CD1c-positive myeloid dendritic cell (primary cell): ENCODE measurements around the gene UPF2.
"Not testable (repeated sequence)": the region's sequence is repeated elsewhere in the genome, so short reads cannot be mapped to it uniquely, and the experiment has no call there.

Source experiments
- DNase-seq: peaks from one replicate; pipeline ENCODE4 v3.0.0-alpha.2; 2016; ENCODE audit errors: extremely low spot score

UPF2 gene

DNA sequence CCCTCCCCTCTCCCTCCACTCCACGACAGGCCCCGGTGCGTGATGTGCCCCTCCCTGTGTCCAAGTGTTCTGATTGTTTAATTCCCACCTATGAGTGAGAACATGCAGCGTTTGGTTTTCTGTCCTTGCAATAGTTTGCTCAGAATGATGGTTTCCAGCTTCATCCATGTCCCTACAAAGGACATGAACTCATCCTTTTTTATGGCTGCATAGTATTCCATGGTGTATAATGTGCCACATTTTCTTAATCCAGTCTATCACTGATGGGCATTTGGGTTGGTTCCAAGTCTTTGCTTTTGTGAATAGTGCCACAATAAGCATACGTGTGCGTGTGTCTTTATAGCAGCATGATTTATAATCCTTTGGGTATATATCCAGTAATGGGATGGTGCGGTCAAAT, 70.1 kb downstream of the UPF2 start:
- not testable (repeated sequence) for DNase-seq

DNA sequence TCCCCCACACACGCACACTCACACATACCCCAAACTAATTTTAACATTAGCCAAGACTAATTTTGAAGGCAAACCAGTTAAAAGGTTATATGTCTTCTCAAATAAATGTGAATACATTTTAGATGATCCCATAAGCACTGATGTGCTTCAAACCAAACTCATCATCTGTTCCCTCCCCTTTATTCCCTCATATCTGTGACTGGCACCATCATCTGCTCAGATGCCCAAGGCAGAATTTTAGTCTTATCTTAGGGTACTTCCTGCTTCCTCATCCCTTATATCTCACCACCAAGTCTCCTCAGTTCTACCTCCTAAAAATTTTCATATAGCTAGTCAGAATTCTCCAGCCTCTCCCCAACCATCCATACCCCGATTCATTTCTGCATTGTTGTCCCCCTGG, 80.4 kb downstream of the UPF2 start:
- DNase-seq, result no peak

DNA sequence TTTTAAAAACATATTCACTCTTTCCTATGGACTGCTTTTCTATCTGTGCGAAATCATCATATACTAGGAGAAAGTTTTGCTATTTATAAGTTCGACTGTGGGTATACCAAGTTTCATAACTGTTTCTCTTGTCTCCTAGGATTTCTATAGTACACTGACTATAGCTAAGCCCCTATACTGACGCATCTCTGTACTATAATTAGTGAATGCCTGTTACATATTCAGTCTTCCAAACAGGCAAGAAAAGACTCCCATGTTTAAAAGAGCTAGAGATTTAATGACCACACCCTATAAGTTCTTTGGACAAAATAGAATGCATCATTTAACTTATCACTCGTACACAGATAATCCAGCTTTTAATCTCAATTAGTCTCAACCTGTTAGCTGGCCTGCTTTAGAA, 80.8 kb downstream of the UPF2 start:
- DNase-seq, result no peak

DNA sequence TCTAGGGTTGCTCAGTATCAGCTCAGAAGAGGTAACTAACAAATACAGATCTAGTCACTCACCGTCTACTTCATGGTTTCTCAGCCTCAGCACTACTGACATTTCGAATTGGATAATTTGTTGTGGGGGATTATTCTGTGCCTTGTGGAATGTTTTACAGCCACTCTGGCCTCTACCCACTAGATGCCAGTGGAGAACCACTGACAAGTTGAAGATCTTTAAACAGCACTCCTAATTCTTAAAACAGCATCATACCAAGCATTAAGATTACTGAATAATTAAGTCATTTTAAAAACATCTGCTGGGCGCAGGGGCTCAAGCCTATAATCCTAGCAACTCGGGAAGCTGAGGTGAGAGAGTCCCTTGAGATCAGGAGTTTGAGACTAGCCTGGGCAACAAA, 82.6 kb downstream of the UPF2 start:
- no peak for DNase-seq

DNA sequence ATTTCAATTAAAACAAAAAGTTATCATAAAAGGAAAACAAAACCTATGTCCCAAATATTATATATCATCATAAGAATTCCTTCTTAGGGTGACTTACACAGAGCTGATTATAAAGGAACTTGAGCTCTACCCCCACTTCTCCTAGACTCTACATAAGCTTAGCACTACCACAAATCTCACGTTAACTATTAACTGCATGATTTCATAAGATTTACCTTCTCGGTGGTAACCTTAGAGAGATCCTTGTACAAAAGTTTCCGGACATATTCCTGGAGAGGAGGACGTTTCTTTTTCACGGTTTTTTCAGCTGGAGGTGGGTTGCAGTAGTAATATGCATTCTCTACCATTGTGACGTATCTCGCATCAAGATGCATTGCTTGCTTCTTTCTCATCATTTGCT, 83.7 kb downstream of the UPF2 start:
- DNase-seq, result no peak

DNA sequence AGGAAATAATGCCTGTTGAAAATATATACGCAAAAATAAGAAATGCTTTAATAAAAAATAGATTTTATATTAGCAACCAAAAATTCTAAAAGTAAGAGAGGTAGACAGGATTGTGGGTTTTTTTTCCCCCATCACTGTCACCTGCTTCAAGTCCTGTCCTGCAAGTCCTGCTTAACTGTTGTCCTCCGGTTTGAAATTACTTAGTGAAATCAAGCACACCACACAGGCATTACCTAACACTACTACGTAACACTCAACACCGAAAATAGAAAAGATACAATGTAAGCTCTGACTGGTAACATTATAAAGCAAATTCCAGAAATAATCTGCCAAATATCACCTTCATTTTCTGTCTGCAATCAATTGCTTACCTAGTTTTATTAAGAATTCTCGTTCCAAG, 90.9 kb downstream of the UPF2 start:
- DNase-seq, result no peak

DNA sequence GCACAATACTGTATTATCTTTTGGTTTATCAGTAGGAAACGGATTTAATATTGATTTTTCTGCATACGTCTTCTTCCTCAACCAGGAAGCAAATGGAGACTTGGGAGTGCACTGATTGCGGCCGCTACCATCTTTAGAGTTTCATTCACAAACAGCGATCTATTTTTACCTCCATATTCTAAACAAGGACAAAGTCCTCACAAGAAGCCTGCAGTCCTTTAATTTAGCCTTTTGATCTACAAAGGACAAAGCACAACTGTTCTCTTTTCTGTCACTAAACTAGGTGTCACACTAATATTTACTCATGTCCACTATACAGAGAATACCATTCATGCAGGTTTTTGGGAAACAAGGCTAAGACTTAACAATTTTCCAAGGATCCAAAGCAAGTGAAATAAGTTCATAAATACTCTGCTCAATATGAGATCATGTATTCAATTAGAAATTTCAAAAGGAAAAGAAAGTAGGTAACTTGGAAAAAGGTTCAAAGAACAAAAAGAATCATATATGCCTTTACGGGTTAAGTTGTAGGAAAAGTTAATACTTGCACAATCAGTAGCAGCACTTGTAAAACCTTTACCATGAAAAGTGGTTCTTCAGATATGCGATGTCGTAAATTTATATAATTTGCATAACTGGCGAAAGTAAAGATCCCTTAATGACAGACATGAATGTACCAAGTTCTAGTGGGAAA, 92.1 kb downstream of the UPF2 start:
- no peak for DNase-seq

DNA sequence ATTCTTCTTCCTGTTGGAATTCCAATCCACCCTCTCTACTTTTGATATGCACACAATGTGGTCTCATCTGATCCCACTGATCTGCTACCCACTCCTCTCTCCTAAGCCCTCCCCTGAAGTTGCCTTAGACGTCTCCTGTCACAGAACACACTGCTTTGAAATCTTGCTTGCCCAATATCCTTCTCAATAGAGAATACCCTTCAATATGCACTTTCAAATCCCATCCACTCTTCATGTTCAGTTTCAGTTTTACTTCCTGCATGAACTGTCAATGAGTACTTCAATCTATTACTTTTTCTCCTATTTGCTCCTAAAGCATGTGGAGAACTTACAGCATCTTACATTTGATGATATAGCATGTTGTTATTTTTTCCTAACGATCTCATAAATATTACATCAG, 93.5 kb downstream of the UPF2 start:
- no peak for DNase-seq

DNA sequence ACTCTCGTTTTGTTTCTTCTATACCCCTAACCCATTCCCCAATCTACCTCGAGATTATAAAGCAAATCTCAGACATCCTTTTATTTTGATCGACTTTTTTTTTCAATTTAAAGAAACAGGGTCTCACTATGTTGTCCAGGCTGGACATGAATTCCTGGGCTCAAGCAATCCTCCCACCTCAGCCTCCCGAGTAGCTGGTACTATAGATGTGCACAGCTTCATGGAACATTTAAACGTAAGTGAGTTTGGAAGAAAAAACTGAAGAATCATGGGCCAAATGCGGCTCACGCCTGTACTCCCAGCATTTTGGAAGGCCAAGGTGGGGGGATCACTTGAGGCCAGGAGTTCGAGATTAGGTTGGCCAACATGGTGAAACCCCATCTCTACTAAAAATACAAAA, 96.0 kb downstream of the UPF2 start:
- no peak for DNase-seq

DNA sequence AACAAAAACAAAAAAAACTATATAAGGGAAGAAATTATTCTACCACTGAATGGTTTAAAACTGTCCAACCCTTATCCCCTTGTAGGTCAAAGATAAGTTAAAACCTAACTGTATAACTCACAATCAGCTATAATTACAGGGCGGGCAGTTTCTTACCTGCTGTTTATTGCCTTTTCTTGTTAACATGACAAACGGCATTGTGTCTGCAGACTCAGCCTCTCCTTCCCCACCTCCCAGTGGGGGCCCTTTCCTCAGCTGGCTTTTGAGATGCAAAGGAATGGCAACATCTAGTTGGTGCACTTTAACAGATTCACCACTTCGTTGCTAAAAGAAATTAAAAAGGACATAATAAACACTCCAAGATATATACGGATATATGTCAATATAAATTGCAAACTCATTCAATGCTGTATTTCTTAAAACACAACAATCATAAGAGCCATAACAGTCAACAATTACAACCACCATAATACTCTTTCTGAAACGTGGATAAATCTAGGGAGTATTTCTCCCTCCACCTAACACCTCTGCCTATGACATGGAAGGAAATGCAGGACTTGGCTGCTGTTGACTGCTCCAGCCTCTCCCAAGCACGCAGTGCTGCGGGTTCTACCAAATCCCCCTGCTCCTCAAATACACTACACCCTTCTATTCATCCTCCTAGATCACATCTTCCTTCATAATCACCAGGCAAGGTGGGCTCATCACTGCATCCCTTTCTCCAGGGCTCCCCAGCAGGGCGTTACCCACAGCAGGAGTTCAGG, 106.0 kb downstream of the UPF2 start:
- no peak for DNase-seq

DNA sequence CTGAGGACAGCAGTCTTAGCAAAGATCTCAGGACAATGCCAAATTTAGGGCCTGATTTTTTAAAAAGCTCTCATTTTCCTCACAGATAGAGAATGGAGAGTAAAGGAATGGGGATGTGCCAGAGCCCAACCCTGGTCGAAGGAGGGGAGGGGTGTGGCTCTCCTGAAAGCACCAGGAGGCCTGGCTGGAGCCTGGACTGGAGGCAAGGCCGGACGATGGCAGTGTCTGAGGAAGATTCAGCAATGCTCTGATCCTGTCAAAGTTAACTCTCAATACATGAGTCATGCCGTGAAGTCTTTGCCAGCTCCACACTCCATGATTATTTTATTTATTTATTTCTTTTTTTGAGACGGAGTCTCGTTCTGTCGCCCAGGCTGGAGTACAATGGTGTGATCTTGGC, 108.3 kb downstream of the UPF2 start:
- DNase-seq, result no peak

DNA sequence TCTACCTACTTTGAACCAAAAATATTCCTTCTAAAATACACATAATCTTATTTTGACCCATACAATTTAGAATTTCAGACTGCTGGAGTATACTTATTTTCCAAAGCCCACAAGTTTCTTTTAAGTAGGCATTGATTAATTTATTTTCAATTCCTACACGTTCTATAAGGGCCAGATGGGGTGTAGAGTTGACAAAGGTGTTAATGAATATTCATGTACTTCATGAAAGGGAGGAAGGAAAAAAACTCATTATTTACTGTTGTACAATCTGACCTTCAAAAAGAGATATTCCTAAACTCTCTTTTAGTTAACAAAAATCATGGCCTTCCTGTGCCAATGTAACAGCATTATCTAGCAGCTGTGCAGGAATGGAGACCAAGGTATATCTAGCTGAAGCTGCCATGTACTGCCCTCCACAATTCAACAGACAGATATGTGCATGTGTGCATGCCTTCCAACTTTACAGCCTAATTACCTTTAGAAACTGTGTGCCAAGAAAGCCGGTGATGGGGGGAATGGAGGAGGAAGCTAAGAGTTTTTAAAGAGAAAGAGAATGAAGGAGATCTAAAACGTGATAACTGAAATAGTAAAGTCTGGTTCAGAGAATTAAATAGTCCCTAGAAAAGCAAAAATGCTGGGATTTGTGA, 108.9 kb downstream of the UPF2 start:
- no peak for DNase-seq

DNA sequence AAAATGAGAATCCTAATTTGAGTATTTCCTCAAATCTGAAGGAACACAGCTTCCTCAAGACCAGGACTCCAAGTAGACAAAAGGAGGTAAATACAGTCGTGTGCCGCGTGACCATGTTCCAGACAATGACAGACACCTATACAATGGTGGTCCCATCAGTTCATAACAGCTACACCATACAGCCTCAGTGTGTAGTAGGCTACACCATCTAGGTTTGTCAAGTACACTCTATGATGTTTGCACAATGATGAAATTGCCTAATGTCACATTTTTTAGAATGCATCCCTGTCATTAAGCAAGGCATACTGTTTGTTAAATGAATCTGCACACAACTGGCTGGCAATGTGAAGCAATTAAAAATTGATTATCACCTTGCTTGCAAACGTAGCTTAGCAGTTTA, 111.6 kb downstream of the UPF2 start:
- DNase-seq, result no peak

DNA sequence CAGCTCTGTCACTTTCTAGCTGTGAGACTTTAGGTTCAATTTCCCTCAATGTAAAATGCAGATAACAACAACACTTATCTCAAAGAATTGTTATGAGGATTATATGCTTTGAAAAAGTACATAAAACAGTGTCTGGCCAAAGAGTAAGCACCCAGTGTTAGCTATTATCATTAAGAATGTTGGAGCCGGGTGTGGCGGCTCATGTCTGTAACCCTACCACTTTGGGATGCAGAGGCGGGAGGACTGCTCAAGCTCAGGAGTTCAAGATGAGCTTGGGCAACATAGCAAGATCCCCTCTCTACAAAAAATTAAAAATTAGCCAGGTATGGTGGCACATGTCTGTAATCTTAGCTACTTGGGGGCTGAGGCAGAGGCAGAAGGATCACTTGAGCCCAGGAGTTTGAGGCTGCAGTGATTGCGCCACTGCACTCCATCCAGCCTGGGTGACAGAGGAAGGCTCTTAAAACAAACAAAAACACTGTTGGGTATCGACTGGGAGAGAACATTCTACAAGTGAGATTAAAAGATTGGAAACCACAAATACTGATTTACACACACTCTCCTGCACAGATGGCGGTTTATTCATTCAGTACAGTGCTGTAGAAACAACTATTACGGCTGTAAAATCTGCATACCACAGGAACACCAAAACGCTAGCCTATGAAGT, 112.2 kb downstream of the UPF2 start:
- no peak for DNase-seq

DNA sequence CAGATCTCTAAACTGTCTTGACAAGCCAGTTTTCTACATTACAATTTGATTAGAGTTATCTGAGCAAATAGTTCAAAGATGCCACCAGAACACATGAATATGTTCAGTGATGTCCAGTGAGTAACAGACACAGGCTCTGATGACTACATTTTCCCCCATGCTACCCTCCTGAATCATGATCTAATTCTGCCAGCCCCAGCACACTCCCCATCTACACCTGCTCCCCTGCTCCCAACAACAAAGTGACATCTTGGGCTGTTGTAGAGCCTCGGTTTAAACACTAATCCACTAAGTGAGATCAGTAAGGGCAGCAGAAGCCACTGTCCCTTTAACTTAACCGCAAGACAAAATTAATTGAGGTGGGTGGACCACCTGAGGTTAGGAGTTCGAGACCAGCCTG, 114.9 kb downstream of the UPF2 start:
- no peak for DNase-seq

DNA sequence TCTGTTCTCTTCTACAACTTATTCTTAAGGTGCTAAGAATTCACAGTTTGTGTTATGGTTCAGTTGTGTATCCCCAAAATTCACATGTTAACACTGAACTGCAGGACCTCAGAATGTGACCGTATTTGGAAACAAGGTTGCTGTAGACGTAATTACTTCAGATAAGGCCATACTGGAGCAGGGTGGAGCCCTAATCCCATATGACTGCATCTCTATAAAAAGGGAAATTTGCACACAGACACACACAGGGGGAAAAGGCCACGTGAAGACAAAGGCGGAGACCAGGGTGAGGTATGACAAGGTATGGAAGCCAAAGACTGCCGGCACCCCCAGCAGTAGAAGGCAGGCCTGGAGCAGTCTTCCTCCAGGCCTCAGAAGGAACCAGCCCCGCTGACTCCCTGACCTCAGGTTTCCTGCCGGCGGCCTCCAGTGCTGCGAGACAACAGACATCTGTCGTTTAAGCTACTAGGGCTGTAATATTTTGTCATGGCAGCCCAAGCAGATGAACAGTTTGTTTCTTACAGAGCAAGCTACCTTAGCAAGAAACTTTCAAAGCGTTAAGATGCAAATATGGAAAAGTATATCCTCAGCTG, 120.7 kb downstream of the UPF2 start:
- no peak for DNase-seq

DNA sequence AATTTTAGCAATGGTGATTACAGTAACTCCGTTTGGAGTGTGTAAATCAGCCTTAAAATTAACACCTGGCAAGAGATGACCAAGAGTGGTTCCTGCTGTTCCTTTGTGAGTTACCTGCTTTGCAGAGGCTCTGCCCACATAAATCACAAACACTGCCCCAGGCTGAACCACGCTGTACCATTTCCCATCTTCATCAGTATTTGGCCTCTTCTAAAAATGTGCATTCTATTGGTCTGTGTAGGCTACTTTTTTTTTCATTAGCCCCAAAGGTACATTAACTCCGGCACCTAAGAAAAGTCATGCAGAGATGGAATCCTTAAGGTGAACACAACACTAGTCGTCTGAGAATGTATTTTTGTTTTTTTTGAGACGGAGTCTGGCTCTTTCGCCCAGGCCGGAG, 123.3 kb downstream of the UPF2 start:
- no peak for DNase-seq

DNA sequence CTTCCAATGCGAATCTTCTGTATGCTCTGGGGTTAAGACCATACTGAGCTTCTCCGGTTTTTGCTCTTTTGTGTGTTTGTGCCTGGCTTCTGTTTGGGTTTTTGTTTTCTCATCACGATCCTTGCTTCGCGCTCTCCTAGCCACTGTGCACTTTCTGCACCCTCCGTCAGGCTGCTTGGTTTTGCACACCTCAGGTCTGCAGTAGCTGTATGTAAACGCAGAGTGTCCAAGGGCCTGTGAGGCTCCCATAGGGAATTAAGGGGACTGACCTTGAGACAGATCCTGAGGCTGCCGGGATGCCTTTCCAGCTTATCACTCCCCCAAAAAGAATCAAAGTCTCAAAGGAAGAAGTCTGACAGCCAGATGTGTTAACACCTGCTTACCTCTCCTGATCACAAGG, 124.2 kb downstream of the UPF2 start:
- no peak for DNase-seq

DNA sequence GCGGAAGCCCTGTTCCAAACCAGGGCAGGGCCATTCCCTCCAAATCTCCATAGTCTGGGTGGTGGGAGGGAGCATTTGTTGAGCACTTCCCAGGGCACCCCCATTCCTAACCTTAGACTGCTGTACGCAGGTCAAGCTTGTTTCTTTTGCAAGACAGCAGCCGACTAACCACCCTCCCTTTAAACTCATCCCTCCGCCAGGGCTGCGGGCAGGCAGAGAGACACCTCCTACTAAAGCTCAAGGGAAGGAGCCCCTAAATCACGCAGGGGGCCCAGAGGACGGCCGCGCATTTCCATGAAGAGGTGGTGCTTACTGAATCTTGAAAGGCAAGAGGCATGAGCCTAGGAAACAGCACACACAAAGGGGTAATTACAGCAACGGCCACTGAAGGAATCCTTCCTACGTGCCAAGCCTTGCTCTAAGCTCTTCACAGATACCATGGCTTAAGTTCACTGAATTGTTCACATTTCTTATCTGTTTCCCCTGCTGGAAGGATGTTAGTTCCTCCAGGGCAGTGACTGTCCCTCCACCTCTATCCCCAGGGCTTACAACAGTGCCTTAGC, 129.4 kb downstream of the UPF2 start:
- DNase-seq, result no peak

DNA sequence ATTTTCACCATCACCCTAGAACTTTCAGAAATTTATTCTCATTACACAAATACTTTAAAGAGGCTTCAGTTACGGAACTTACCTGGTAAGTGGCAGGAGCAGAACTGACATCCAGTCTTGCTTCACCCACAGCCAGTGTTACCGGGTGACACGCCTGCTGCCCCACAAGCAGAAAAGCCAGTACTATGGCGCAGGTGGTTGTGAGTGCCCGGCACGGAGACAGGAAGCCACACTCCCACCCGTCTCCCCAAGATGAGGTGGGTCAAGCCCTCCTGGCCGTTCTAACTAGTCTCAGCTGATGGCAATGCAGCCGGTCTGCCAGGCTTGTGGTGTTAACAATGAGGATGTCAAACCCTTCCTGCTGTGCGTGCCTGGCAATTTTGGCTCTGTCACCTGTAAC, 132.5 kb downstream of the UPF2 start:
- no peak for DNase-seq

DNA sequence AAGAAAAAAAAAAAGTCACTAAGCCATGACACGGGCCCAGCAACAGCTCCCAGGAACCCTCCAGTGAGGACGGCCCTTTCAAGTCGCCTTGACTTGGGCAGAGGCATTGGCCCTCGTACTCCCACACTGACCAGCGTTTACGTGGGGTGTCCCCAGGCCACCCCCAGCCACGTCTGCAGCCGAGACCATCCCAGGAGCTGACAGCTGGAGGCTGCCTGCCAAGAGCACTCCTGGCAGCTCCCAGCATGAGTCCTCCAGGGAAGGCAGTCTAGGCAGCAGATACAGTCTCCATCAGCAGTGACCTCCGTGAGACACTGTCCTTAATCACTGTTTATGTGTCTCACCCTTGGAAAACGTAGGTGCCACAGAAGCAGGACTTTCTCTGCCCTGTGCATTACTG, 133.0 kb downstream of the UPF2 start:
- no peak for DNase-seq

DNA sequence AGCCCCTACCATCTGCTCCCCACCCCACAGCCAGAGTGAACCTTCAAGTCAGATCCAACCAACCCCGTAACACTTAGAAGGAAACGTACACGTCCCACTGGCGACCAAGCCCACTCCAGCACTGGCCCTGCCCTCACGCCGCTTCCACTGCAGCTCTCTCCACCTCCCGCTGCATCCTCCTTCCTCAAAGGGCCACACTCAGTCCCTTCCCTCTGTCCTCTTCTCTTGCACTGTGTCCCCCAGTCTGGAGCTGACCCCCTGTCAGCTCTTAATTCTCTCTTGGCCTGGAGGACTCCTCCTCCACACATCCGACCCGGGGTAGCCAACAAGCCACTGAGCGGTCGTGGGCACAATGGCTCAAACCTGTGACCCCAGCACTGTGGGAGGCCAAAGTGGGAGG, 133.6 kb downstream of the UPF2 start:
- no peak for DNase-seq
